HT-29 (cell line): ENCODE results near the gene AVPI1. TPM values are rescaled to one million over a fixed set of nuclear protein-coding genes. Genes with fewer than 3 reads are reported as not detected.
"Not testable (repeated sequence)": the region's sequence is repeated elsewhere in the genome, so short reads cannot be mapped to it uniquely, and the experiment has no call there.

ENCODE experiments used
- DNase-seq: peaks from one replicate; pipeline ENCODE4 v3.0.0-alpha.2; 2015; ENCODE audit warnings: low spot score
- total RNA-seq: library from RNA; depleted of rRNA; stranded (reverse); fragments of >200 nt; shearing (Covaris generic); gene quantifications from 2 replicates; pipeline ENCODE4 v1.2.3, GENCODE V29; 2014

Gene AVPI1
- total RNA-seq, 1 experiment from 2014 or later: 35.5 TPM

DNA sequence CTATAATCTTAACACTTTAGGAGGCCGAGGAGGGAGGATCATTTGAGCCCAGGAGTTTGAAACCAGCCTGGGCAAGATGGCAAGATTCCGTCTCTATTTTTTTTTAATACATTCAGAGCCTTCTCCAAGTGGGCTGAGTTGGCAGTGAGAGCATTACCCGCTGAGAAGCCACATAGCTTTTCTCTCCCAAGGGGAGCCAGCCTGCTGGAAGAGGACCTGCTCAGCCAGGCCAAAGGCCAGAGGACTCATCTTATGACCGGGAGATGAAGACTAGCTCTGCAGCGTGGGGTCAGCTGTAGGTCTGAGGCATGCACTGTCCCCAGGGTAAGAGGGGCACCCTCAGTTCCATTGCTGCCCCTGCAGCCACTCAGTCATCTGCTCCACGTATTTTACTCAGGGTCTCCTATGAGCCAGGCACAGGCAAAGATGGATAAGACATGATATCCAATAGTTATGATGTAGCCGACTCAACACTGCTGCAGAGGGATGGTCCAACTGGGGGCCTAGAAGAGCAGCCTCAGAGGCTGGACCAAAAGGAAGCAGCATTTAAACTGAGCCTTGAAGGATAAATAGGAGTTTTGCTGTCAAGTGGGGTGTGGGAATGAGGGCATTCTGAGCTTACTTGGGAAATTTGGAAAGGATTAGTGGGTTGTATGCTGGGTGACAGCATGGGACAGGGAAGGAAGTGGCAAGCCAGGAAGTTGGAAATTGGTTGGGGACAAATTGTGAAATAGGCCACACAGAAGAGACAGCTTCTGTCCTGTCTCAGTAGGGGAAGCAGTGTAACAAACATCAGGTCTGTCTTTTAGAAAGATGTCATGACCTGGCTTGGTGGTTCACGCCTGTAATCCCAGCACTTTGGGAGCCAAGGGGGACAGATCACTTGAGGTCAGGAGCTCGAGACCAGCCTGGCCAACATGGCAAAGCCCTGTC lies 24.9 kb upstream of the AVPI1 start:
- DNase-seq: no peak

DNA sequence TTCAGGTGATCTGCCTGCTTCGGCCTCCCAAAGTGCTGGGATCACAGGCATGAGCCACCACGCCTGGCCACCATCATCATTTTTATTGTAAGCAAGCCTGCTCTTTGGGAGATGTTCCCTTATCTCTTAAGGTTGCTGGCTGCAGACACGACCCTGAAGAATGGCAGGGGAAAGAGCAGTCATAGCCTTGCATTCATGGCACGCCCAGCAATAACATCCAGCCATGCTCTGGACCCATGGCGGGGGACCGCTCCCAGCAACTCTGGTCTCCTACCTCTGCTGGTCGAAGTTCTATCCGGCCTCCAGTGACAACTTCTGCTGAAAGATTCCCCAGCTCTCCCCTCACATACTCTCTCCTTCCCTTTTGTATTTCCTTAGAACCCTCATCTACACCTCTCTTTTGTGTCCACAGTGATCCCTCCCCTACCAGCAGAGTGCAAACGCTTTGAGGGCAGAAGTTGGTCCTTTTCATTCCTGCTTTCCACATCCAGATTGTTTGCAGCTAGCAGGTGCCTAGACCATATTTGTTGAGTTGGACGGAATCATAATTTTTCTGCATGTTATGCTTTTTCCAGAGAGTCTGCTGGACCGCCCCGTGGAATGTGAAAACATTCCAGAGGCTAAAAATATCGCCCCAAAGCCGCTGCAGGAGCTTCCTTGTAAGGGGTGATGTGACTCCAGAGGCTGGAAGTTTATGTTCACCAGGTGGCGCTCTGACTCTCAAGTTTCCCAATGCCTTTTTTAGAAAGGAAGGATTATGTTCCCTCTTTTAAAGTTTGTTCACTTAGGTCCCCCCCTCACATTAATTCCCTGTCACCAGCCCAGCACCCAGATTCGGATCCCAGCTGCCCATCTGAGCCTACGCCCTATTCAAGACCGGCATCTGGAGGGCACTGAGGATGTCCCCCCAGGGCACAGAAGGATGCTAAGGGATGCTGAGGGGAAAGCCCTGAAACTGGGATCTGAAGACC lies 22.2 kb upstream of the AVPI1 start:
- DNase-seq: peak; percentile 78

DNA sequence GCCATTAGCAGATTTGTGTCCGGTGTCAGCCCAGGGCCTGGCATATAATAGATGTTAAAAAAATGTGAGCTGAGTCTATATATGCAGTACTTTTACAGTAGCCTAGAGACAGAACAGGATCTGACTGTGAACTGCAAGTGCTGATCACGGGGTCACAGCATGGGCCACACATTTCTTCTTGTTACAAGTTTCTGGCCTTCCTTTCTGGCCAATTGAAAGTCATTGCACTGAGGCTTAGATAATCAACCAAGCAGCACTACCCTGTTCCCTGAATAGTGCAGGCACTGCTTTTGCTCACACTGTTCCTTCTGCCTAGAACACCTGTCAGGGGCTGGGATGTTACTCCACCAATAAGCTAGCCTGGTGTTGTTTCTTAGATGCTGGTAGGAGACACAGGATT lies 21.1 kb upstream of the AVPI1 start:
- DNase-seq: no peak

DNA sequence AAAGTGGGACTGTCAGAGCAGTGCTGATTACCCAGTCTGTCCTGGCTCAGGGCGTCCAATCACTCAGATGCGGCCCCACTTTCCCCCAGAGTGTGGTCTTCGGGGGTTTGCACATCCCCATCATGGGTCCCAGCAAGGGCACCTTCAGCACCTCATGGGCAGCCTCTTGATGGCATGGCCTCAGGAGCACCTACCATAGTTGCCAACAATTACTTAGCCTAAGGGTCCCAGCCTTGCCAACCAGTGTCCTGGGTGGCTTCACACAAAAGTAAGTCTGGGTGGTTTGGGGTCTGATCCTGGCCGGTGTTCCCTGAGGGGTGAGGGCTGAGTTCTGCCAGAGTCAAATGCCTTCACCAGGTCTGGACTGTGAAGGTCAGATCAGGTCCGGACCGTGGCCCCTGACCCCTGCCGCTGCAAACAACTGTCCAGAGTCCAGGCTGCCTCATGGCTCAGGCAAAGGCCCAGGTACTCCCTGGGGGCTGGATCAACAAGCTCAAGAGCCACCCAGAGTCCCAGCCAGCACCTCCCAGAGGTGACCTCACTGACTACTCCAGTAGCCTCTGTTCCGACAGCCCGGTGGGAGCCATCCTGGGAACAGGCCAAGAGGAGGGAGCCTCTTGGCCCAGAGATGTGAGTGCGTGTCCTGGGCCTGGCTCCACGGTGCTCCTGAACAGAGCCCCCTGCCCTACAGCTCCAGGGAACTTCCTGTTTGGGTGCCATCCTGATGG lies 20.3 kb upstream of the AVPI1 start:
- DNase-seq: no peak

DNA sequence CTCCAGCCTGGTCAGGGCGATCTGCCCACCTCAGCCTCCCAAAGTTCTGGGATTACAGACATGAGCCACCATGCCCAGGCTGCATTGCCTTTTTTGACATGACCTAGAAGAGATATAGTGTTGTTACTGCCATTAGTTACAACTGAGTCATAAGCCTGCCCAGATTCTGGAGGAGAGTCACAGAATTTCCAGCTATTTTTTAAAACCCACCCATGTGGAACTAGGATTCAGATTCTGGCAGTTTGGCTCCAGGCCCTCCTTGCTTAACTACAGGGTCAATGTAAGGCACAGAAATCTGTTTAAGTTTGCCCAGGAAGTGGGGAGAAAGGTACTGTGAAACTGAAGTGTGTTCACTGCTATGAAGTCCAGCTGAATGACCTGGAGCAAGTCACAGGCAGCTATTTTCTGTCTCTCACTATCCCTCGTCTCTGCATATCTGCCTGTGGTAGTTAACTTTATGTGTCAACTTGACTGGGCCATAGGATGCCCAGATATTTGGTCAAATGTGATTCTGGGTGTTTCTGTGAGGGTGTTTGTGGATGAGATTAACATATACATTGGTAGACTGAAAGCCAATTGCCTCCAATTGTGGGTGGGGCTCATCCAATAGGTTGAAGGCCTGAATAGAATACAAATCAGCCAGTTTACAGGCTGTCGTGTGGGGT lies 18.1 kb upstream of the AVPI1 start:
- DNase-seq: no peak

DNA sequence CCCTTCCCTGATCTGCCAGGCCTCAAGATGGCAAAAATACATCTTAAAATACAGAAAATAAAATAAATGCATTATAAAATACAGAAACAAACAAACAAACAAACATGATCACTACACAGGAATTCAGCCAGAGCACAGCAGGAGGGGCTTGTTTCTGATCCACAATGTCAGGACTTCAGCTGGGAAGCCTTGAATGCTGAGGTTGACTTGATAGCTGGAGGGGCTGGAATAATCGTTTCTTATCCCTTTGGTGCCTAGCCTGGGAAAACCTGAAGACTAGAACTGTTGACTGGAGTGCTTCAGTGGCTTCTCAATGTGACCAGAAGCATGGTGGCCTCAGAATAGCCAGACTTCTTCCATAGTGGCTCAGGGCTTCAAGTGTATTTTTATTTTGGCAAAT lies 17.3 kb upstream of the AVPI1 start:
- DNase-seq: no peak

DNA sequence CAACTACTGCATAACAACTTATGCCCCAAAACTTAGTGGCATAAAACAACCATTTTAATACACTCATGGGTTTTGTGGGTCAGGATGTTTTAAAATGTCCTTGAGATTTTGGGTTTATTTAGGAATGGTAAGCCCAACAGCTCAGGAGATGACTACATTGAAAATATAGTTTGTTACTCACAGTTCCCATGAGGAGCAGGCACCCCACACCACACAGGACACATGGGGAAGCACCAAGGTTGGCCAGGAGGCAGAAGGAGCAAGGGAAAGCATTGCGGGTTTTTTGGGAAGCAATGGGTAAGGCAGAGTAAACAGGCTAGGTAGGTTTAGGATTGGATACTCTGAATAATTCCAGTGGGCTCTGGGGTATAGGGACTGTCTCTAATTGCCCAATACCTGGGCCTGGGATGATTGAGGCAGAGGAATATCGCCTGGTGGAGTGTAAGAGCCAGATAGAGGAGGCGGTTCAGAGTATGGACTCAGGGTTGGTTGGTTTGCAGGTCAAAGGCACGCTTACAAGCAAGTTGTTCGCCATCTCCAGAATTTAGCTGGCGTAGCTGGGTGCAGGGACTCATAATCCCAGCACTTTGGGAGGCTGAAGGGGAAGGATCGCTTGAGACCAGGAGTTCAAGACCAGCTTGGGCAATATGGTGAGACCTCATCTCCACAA lies 16.5 kb upstream of the AVPI1 start:
- DNase-seq: no peak

DNA sequence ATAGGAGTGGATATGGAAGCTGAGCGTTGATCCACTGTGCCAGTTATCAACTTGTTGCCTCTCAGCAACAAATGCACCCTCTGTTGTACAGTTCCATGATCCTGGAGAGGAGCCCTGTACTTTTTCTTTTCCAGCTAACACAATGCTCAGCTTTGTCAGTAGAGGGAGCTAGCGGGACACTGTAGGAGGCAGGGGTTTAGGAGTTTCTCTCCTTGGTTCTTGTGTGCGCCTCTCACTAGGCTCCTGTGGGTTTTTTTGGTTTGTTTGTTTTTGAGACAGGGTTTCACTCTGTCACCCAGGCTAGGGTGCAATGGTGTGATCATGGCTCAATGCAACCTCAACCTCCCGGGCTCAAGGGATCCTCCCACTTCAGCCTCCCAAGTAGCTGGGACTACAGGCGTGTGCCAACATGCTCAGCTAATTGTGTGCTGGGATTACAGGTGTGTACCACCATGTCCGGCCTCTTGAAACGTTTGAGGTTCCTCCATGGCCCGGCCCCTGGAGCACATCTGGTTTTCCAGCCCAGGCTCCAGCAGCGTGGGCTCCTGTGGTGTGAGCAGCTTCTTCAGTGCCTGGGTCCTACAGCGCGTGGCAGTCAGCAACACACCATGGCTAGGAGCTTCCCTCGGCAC lies 14.5 kb upstream of the AVPI1 start:
- peak; percentile 86 for DNase-seq

DNA sequence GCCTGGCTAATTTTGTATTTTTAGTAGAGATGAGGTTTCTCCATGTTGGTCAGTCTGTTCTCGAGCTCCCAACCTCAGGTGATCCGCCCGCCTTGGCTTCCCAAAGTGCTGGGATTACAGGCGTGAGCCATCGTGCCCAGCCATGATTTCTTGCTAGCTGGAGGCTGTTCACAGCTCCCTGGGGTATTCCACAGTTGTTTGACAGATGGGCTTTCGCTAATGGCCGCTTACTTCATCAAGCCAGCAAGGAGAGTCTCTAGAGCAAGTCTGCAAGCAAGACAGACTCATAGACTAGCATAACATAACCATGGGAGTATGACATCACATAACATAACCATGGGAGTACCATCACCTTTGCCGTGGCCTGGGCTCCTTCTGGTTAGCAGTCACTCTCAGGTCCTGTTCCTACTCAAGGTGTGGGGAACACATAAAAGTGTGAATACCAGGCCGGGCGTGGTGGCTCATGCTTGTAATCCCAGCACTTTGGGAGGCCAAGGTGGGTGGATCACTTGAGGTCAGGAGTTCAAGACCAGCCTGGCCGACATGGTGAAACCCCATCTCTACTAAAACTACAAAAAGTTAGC lies 11.1 kb upstream of the AVPI1 start:
- not testable (repeated sequence) for DNase-seq

DNA sequence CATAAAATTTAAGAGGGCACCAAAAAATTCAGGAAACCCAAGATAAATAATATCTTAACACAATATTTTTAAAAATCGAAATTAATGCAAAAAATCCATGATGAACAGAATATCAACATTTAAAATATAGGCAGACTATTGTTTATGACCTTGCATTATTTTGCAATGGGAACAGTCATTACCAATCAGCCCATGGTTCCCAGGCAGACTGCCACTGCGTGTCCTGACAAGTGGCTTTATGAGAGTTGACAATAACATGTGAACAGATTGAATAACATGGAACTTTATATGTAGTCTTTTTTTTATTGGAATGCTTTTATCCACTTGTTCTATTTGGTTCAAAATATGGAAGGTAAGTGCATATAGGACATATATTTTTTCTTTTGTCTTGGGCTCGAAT lies 3.1 kb upstream of the AVPI1 start:
- no peak for DNase-seq

DNA sequence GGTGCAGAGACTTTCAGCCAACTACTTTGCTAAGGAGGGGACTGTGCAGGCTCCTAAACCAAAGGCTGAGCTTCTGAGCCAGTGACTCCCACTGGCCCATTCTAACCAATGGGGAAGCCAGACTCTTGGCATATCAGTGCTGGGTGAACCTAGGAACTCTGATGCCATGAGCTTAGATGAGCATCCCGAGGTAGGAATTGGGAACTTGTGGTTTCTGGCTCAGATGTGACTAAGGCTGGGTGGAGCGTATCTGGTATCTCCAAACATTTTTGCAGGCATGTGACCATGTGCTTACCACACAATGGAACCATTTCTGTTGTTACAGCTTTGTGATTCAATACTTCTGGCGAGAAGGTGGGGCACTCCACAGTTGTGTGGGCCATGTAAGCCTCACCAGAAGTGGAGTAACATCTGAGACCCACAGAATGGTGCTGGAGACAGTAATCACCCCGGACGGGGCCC lies 2.5 kb upstream of the AVPI1 start:
- DNase-seq: peak; percentile 58

DNA sequence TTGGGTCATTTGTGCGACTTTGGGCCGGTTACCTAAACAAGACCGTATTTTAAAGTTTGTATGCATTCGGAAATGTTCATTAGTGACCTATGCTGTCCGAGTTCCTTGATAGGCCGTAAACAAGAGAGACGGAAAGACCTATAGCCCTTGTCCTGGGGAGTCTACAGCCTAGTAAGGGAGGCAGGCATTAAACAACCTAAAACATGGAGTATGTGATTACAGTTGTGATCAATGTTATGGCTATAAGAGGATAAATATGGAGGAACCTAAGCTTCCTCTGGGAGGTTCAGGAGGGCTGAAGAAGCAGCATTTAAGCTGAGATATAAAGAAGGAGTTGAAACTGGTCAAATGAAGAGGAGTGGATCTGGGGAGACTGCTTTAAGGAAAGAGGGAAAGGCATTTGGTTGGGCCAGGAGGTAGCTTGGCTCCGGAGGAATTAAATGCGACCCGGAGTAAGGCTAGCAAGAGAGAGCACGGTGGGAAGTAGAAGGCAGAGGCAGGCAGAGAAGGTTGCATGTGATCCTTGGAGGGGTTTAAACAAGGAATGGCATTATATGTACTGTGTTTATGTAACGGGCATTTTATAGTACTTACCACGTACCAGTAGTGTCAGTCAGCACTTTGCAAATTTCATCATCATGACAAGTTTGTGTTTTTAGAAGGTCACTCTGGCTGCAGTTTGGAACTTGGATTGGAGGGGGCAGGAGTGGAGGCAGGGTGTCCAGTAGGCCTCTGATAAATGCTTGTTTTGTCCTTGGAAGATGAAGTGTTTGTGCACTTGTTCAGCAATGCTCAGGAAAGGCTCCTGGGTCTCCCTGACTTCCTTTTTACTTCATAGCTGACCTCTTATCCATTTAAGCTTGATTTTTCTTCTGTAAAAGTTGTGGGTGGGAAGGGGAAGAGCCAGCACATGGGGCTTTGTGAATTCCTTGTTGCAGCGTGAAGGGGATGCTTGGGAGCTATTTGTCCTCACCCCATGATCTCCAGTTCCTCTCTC lies 1.0 kb upstream of the AVPI1 start:
- peak; percentile 13 for DNase-seq

DNA sequence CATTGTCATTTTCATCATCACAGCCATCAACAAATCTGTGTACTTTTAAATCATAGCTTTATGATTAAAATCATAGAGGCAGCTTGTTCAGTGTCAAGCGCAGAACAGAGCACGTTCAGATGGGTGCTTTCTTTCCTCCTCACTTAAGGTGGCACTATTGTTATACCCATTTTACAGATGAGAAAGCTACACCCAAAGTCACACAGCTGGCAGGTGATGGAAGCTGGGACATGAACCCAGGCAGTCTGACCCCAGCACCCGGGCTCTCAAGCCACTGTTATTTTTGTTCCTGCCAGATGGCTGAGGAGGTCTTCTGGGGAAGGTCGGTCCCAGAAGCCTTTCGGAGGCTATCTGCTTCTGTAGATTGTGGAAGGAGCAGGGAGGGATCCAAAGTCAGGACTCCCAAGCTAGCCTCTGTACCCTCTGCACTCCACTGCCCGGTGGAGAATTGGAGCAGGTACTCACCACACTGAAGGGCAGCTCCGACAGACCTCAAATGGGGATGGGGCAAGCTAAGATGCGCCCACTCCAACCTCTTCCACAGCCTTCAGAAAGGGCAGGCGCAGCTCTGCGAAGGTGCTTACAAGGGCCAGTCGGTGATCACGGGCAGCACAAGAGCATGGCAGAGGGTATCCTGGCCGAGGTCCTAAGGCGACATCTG lies 610 bp downstream of the AVPI1 start:
- DNase-seq: peak; percentile 56

DNA sequence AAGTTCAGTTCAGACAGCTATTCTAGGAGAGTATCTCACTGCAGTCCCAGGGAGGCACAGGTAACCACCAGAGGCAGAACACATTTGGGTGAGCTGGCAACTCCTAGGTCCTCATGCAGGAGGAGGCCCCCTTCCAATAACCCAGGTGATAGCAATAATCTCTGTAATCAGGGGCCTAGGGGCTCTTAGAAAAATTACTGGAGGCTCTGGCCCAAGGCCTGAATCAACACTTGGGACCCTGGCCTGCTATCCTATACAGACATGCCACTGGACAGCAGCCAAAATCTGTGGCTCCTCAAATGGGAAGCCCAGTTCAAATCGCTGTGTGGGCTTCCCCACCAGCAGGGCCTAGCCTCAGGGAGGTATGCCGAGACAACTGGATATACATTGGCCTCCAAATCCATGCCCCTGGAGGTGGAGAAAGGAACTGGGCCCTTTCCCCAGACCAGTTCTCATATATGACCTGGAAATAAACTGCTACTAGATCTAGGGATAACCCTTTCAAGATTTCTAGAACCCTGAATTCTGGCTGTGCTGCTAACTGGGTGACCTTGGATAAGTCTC lies 1.6 kb downstream of the AVPI1 start:
- peak; percentile 53 for DNase-seq

DNA sequence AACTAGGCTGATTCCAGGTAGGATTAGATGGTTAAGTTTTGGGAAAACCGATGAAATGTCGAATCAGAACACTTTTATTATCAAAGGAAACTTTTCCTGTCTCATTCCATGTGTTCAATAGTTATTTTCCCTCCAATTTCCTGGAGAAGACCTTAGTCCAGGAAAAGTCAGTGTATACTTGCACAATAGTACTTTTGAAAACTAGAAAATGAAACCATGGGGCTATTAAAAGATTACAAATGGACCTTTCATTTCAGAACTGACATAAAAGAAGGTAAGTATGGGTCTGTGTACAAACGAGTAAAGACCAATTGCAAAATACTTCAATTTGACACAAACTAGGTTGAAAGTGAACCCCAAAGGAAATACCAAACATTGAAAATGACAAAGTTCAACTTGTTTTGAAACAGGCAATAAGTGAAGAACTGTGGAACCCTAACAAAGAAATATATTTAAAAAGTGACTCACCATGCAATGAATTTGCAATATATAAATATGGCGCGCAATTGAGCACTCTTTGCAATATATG lies 2.1 kb downstream of the AVPI1 start:
- no peak for DNase-seq

DNA sequence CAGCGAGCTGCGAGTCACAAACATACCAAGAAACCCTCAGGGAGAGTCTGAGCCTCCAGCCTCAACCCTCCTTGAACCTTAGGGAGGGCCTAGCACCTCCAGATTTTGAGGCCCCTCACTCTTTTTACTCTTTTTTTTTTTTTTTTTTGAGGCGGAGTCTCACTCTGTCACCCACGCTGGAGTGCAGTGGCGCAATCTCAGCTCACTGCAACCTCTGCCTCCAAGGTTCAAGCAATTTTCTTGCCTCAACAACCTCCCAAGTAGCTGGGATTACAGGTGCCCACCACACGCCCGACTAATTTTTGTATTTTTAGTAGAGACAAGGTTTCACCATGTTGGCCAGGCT lies 2.7 kb downstream of the AVPI1 start:
- DNase-seq: not testable (repeated sequence)
